ENCODE results near the gene SLC13A3.

DNA sequence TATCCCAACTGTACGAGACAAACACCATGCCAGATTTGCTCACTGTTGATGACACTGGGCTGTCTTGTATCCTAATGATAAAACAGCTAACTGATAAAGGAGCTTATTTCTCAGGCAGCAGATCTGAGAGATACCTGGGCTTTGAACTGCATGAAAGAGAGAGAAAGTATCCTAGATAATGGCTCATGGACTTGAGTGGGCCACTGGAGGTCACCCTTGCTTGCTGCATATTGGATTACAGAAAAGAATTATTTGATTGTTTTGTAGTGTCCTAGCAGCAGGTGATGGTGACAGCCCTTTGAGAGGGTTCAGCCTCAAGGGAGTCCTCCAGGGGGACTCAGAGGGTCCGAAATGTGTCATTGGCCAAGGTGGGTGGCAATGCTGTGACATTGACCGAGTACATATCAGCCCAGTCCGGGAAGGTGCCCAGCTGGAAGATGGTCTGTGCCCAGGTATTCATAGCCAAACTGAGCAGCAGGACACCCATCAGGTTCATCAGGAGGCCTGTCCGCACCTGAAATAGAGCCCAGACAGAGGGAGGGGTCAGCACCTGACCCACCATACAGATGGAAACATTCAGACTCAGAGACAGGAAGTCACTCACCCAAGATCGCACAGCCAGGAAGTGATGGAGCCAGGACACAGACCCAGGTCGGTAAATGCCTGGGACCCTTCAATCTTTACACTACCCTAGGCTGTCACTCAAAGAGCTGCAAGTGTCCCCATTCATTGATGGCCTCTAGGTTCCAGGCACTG is 91.4 kb downstream of the SLC13A3 start:
- TF ChIP-seq, protein P1, sequence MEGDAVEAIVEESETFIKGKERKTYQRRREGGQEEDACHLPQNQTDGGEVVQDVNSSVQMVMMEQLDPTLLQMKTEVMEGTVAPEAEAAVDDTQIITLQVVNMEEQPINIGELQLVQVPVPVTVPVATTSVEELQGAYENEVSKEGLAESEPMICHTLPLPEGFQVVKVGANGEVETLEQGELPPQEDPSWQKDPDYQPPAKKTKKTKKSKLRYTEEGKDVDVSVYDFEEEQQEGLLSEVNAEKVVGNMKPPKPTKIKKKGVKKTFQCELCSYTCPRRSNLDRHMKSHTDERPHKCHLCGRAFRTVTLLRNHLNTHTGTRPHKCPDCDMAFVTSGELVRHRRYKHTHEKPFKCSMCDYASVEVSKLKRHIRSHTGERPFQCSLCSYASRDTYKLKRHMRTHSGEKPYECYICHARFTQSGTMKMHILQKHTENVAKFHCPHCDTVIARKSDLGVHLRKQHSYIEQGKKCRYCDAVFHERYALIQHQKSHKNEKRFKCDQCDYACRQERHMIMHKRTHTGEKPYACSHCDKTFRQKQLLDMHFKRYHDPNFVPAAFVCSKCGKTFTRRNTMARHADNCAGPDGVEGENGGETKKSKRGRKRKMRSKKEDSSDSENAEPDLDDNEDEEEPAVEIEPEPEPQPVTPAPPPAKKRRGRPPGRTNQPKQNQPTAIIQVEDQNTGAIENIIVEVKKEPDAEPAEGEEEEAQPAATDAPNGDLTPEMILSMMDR (IDR thresholded peaks at IDR 0.05; ENCODE audit: low read depth, low read length, missing input control): peak; percentile 27
- no peak for TF ChIP-seq SP1 (IDR thresholded peaks at IDR 0.05)
- TF ChIP-seq, protein P2, sequence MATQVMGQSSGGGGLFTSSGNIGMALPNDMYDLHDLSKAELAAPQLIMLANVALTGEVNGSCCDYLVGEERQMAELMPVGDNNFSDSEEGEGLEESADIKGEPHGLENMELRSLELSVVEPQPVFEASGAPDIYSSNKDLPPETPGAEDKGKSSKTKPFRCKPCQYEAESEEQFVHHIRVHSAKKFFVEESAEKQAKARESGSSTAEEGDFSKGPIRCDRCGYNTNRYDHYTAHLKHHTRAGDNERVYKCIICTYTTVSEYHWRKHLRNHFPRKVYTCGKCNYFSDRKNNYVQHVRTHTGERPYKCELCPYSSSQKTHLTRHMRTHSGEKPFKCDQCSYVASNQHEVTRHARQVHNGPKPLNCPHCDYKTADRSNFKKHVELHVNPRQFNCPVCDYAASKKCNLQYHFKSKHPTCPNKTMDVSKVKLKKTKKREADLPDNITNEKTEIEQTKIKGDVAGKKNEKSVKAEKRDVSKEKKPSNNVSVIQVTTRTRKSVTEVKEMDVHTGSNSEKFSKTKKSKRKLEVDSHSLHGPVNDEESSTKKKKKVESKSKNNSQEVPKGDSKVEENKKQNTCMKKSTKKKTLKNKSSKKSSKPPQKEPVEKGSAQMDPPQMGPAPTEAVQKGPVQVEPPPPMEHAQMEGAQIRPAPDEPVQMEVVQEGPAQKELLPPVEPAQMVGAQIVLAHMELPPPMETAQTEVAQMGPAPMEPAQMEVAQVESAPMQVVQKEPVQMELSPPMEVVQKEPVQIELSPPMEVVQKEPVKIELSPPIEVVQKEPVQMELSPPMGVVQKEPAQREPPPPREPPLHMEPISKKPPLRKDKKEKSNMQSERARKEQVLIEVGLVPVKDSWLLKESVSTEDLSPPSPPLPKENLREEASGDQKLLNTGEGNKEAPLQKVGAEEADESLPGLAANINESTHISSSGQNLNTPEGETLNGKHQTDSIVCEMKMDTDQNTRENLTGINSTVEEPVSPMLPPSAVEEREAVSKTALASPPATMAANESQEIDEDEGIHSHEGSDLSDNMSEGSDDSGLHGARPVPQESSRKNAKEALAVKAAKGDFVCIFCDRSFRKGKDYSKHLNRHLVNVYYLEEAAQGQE (IDR thresholded peaks at IDR 0.05): no peak
- TF ChIP-seq EGR1 (IDR thresholded peaks at IDR 0.05; ENCODE audit: low read depth in 2 of 2): no peak
- peak; percentile 73 to 74 for TF ChIP-seq RAD21 (IDR thresholded peaks at IDR 0.05)
- no peak for TF ChIP-seq JUND (IDR thresholded peaks at IDR 0.05)
- TF ChIP-seq, protein P3, sequence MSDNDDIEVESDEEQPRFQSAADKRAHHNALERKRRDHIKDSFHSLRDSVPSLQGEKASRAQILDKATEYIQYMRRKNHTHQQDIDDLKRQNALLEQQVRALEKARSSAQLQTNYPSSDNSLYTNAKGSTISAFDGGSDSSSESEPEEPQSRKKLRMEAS (IDR thresholded peaks at IDR 0.05): no peak
- no peak for TF ChIP-seq TAF1 (conservative IDR thresholded peaks at IDR 0.05)
- TF ChIP-seq RXRA (IDR thresholded peaks at IDR 0.05): no peak
- no peak for TF ChIP-seq YY1 (IDR thresholded peaks at IDR 0.05)
- TF ChIP-seq, protein P4, sequence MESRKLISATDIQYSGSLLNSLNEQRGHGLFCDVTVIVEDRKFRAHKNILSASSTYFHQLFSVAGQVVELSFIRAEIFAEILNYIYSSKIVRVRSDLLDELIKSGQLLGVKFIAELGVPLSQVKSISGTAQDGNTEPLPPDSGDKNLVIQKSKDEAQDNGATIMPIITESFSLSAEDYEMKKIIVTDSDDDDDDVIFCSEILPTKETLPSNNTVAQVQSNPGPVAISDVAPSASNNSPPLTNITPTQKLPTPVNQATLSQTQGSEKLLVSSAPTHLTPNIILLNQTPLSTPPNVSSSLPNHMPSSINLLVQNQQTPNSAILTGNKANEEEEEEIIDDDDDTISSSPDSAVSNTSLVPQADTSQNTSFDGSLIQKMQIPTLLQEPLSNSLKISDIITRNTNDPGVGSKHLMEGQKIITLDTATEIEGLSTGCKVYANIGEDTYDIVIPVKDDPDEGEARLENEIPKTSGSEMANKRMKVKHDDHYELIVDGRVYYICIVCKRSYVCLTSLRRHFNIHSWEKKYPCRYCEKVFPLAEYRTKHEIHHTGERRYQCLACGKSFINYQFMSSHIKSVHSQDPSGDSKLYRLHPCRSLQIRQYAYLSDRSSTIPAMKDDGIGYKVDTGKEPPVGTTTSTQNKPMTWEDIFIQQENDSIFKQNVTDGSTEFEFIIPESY (IDR thresholded peaks at IDR 0.05): no peak
- no peak for TF ChIP-seq FOXA1 (IDR thresholded peaks at IDR 0.05)

Data from liver (tissue), 3 donors.